Thyroid gland (tissue), 4 donors: ENCODE data around the gene SULF2.

Source experiments
- CTCF ChIP-seq, 6 experiments: fragments of 200-600 bp in 3 of 6; fragments of 450-650 bp in 3 of 6; sonication (generic) in 3 of 6; IDR thresholded peaks; one replicate each; pipeline ENCODE4 v1.5.1; 2016 to 2019; ENCODE audit warnings: antibody characterized with exemption in 6 of 6, mild to moderate bottlenecking in 2 of 6, inconsistent platforms in 1 of 6, moderate library complexity in 1 of 6
- POLR2A ChIP-seq, 2 donors: fragments of 450-650 bp; IDR thresholded peaks; one replicate each; pipeline ENCODE4 v1.6.1; 2017; ENCODE audit warnings: antibody characterized with exemption in 2 of 2, mild to moderate bottlenecking in 2 of 2, moderate library complexity in 1 of 2

GRCh38 chr20:47736570-47737152 is 48.6 kb downstream of the SULF2 start:
- TF ChIP-seq CTCF (IDR thresholded peaks at IDR 0.05) (no peak), POLR2A (IDR thresholded peaks at IDR 0.05) (no peak)
